ENCODE results near the gene RLBP1.

GRCh38 chr15:89197503-89197971 is 23.8 kb downstream of the RLBP1 start:
- TF ChIP-seq EZH2phosphoT487 (IDR thresholded peaks at IDR 0.05; ENCODE audit: insufficient read depth, low read depth) (no peak), EZH2 (IDR thresholded peaks at IDR 0.05; ENCODE audit: insufficient read depth, poor library complexity, severe bottlenecking) (no peak)

All from GM23248 (cell line).